ENCODE results near the gene CEP170B. TPM values are rescaled to one million over a fixed set of nuclear protein-coding genes. Genes with fewer than 3 reads are reported as not detected.

The CEP170B gene
- total RNA-seq, 3 donors from 2014 or later, result 10.1 to 14.8 (median 13.8) TPM

- no peak overlapping the region for H3K4me3 ChIP-seq
- no peaks in the 10 kb centered on the region for H3K36me3 ChIP-seq
- no peak for DNase-seq (ENCODE audit: low spot score in 2 of 2)
- no peak overlapping the region for H3K27ac ChIP-seq
- H3K27me3 ChIP-seq, result no peaks in the 10 kb centered on the region
- TF ChIP-seq POLR2AphosphoS5 (IDR thresholded peaks at IDR 0.05), result no peak
- no peak for TF ChIP-seq POLR2A (IDR thresholded peaks at IDR 0.05)
- TF ChIP-seq CTCF (IDR thresholded peaks at IDR 0.05), result no peak
- intact Hi-C loops (cut with DNase I; ENCODE audit: low total_unique reads), result no loop called here
- H3K9me3 ChIP-seq, result no peaks in the 10 kb centered on the region
- H3K4me1 ChIP-seq, result no peaks in the 10 kb centered on the region
Measured at GRCh38 chr14:104859900-104860299, 5.2 kb upstream of the CEP170B start.

GRCh38 chr14:104860414-104860813 is 4.7 kb upstream of the CEP170B start:
- Histone ChIP-seq H3K4me3 (no peak overlapping the region), H3K4me1 (no peaks in the 10 kb centered on the region), H3K9me3 (no peaks in the 10 kb centered on the region), H3K36me3 (no peaks in the 10 kb centered on the region), H3K27ac (no peak overlapping the region), H3K27me3 (no peaks in the 10 kb centered on the region)
- no peak for DNase-seq (ENCODE audit: low spot score in 2 of 2)
- intact Hi-C loops (cut with DNase I; ENCODE audit: low total_unique reads), result no loop called here
- TF ChIP-seq CTCF (IDR thresholded peaks at IDR 0.05), result no peak
- no peak for TF ChIP-seq POLR2A (IDR thresholded peaks at IDR 0.05)

GRCh38 chr14:104863131-104863862 is 1.8 kb upstream of the CEP170B start:
- TF ChIP-seq CTCF (IDR thresholded peaks at IDR 0.05) (no peak), POLR2A (IDR thresholded peaks at IDR 0.05) (no peak), POLR2AphosphoS5 (IDR thresholded peaks at IDR 0.05) (no peak)
- no peak for DNase-seq (ENCODE audit: low spot score in 2 of 2)
- Histone ChIP-seq H3K36me3 (no peaks in the 10 kb centered on the region), H3K4me1 (peaks cover 0 to 3% of the 10 kb centered on the region in 2 donors), H3K27ac (peak overlapping the region; percentile 91 to 93), H3K4me3 (peak overlapping the region in 2 of 3 donors; percentile 75 to 79), H3K27me3 (no peaks in the 10 kb centered on the region), H3K9me3 (no peaks in the 10 kb centered on the region)
- intact Hi-C loops (cut with DNase I; ENCODE audit: low total_unique reads), result no loop called here

- no peak for DNase-seq (ENCODE audit: low spot score in 2 of 2)
- TF ChIP-seq POLR2AphosphoS5 (IDR thresholded peaks at IDR 0.05), result no peak
- Histone ChIP-seq H3K9me3 (no peaks in the 10 kb centered on the region), H3K4me1 (peaks cover 0 to 3% of the 10 kb centered on the region in 2 donors), H3K27ac (peak overlapping the region; percentile 91 to 93), H3K36me3 (no peaks in the 10 kb centered on the region), H3K4me3 (peak overlapping the region in 2 of 3 donors; percentile 75 to 79), H3K27me3 (no peaks in the 10 kb centered on the region)
- intact Hi-C loops (cut with DNase I; ENCODE audit: low total_unique reads), result no loop called here
Measured at GRCh38 chr14:104863923-104864266, 1.2 kb upstream of the CEP170B start.

- Histone ChIP-seq H3K27ac (peak overlapping the region; percentile 91 to 93), H3K27me3 (no peaks in the 10 kb centered on the region), H3K36me3 (no peaks in the 10 kb centered on the region), H3K9me3 (no peaks in the 10 kb centered on the region), H3K4me3 (peak overlapping the region; percentile 63 to 79 (median 75)), H3K4me1 (peaks cover 0 to 3% of the 10 kb centered on the region in 2 donors)
- intact Hi-C loops (cut with DNase I; ENCODE audit: low total_unique reads), result no loop called here
- TF ChIP-seq POLR2A (IDR thresholded peaks at IDR 0.05), result no peak
- TF ChIP-seq POLR2AphosphoS5 (IDR thresholded peaks at IDR 0.05), result peak in 1 of 3 donors; percentile 10
- DNase-seq (ENCODE audit: low spot score in 2 of 2), result peak; percentile 67 to 83
Measured at GRCh38 chr14:104864267-104865080, 594 bp upstream of the CEP170B start.
